HL-60 (cell line): ENCODE measurements around the gene RCAN1.

Source experiments
- CTCF ChIP-seq: IDR thresholded peaks from one replicate; pipeline ENCODE4 v1.5.1; 2011; ENCODE audit warnings: low read length, control low read depth, inconsistent platforms; ENCODE audit not compliant: insufficient read depth
- POLR2AphosphoS5 ChIP-seq: IDR thresholded peaks from 2 replicates; pipeline ENCODE4 v1.6.1; 2012; ENCODE audit warnings: low read depth
- REST ChIP-seq: IDR thresholded peaks from 2 replicates; pipeline ENCODE4 v1.6.1; 2012; ENCODE audit warnings: low read depth; ENCODE audit not compliant: insufficient replicate concordance

GRCh38 chr21:34504595-34504994, 110.3 kb downstream of the RCAN1 start:
- TF ChIP-seq CTCF (no peak), POLR2AphosphoS5 (no peak), REST (no peak)
